GM23338 (cell line): Measurements from ENCODE around the gene WDR20.

Experiments
- CREB1 ChIP-seq: fragments of 250-450 bp; sonication (Bioruptor Pico); IDR thresholded peaks from 2 replicates; pipeline ENCODE4 v1.5.0; 2020; ENCODE audit warnings: low read depth, mild to moderate bottlenecking, moderate library complexity
- EZH2 ChIP-seq: fragments of 200-600 bp; sonication (generic); IDR thresholded peaks from one replicate; pipeline ENCODE4 v1.8.0; 2017; ENCODE audit warnings: antibody characterized with exemption, mild to moderate bottlenecking, low read depth; ENCODE audit not compliant: unreplicated experiment
- POLR2AphosphoS5 ChIP-seq: IDR thresholded peaks from 2 replicates; pipeline ENCODE4 v1.6.1; 2016; ENCODE audit warnings: antibody characterized with exemption, low read depth
- TF ChIP-seq, protein P1 (sequence below), 2 experiments: fragments of 200-600 bp in 1 of 2; sonication (generic) in 1 of 2; conservative IDR thresholded peaks; 2 replicates each; pipeline versions ENCODE4 v1.5.1 to v1.6.1; 2016 to 2017; ENCODE audit warnings: antibody characterized with exemption in 2 of 2, low read depth in 2 of 2, mild to moderate bottlenecking in 2 of 2, moderate library complexity in 1 of 2

DNA sequence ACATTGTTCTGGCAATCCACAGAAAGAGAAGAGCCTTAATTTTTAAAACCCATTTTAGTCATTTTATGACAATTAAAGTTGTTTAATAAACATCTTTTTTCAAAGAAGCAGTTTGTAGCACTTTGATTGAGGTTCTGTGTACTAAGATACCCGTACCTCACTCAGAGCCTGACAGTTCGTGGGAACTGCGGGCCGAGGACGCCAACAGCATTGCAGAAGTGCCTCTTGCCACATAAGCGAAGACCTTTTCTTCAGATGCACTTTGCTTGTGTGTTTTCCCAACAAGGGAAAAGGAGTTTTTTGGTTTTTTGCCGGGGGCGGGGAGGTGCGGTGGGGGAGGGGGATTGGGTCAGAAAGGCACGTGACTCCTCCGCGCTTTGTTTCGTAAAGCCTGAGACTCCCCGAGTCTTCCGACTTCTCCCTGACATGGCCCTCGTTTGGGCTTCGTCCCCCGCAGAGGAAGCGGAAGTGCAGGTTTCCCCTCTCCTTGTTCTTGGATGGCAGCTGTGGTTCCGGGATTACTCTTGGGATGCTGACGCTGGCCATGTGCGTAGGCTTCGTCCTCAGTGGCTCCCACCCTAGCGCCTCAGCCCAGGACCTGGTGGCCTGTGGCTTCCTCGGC lies 70.8 kb downstream of the WDR20 start:
- TF ChIP-seq, protein P1, sequence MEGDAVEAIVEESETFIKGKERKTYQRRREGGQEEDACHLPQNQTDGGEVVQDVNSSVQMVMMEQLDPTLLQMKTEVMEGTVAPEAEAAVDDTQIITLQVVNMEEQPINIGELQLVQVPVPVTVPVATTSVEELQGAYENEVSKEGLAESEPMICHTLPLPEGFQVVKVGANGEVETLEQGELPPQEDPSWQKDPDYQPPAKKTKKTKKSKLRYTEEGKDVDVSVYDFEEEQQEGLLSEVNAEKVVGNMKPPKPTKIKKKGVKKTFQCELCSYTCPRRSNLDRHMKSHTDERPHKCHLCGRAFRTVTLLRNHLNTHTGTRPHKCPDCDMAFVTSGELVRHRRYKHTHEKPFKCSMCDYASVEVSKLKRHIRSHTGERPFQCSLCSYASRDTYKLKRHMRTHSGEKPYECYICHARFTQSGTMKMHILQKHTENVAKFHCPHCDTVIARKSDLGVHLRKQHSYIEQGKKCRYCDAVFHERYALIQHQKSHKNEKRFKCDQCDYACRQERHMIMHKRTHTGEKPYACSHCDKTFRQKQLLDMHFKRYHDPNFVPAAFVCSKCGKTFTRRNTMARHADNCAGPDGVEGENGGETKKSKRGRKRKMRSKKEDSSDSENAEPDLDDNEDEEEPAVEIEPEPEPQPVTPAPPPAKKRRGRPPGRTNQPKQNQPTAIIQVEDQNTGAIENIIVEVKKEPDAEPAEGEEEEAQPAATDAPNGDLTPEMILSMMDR (conservative IDR thresholded peaks at IDR 0.05; ENCODE audit: low read depth in 2 of 2) = no peak
- TF ChIP-seq EZH2 (no peak), CREB1 (CRISPR knock-in tag) (no peak), POLR2AphosphoS5 (no peak)
